HG02588 (cell line): ENCODE data around the gene KNG1.
"Not testable (repeated sequence)": the region's sequence is repeated elsewhere in the genome, so short reads cannot be mapped to it uniquely, and the experiment has no call there.

Experiments used
- ATAC-seq: cut with Tn5 transposase; IDR thresholded peaks from one replicate; pipeline ENCODE4 v1.9.1; 2021; ENCODE audit warnings: mild to moderate bottlenecking, moderate library complexity; ENCODE audit not compliant: unreplicated experiment

The KNG1 gene

GRCh38 chr3:186708983-186709679, 8.0 kb upstream of the KNG1 start:
- ATAC-seq, result no peak

- not testable (repeated sequence) for ATAC-seq
These were observed 6.5 kb upstream of the KNG1 start for GRCh38 chr3:186710694-186711093.

GRCh38 chr3:186713499-186713898, 3.7 kb upstream of the KNG1 start:
- ATAC-seq, result no peak

- ATAC-seq, result no peak
These were observed 3.0 kb downstream of the KNG1 start for GRCh38 chr3:186719945-186720739.

GRCh38 chr3:186722457-186722856, 5.3 kb downstream of the KNG1 start:
- ATAC-seq, result no peak

GRCh38 chr3:186724911-186725310, 7.8 kb downstream of the KNG1 start:
- ATAC-seq, result no peak

- no peak for ATAC-seq
These were observed 15.1 kb downstream of the KNG1 start for GRCh38 chr3:186732169-186732766.

- ATAC-seq, result no peak
These were observed 25.6 kb downstream of the KNG1 start for GRCh38 chr3:186742618-186743380.

- no peak for ATAC-seq
These were observed 26.5 kb downstream of the KNG1 start for GRCh38 chr3:186743666-186744065.

GRCh38 chr3:186746008-186746407, 28.8 kb downstream of the KNG1 start:
- no peak for ATAC-seq

GRCh38 chr3:186750316-186750715, 33.2 kb downstream of the KNG1 start:
- no peak for ATAC-seq

GRCh38 chr3:186751480-186751879, 34.3 kb downstream of the KNG1 start:
- no peak for ATAC-seq

- ATAC-seq, result no peak
These were observed 36.8 kb downstream of the KNG1 start for GRCh38 chr3:186754006-186754405.

GRCh38 chr3:186754871-186755270, 37.7 kb downstream of the KNG1 start:
- ATAC-seq, result no peak

- ATAC-seq, result no peak
These were observed 40.1 kb downstream of the KNG1 start for GRCh38 chr3:186757214-186757613.

- ATAC-seq, result no peak
These were observed 40.6 kb downstream of the KNG1 start for GRCh38 chr3:186757686-186758220.

GRCh38 chr3:186759231-186759930, 42.2 kb downstream of the KNG1 start:
- ATAC-seq, result no peak

GRCh38 chr3:186760141-186760833, 43.1 kb downstream of the KNG1 start:
- no peak for ATAC-seq

- no peak for ATAC-seq
These were observed 43.8 kb downstream of the KNG1 start for GRCh38 chr3:186760897-186761447.
